ENCODE data around the gene PKLR.
A peak's percentile ranks its signal among the peaks of the same experiment; 100 is the strongest.
"Not testable (repeated sequence)": the region's sequence is repeated elsewhere in the genome, so short reads cannot be mapped to it uniquely, and the experiment has no call there.

The PKLR gene

DNA sequence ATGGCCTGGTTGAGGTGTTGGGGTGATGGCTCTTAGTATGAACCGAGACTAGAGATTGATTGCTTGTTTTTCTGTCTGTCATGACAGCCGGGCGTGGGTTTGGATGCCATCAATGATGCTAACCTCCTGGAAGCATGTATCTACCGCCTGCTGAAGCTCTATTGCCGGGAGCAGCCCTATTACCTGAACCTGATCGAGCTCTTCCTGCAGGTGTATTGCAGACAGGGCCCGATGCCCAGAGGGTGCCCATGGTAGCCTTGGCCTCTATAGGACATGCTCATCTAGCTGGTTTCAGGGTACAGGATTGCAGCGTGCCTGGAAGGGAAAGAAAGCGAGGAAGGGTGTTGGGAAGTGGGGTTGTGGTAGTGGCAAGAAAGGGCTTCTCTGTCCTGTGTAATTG is 16.8 kb upstream of the PKLR start:
- no peak for DNase-seq (ENCODE audit: low spot score)

DNA sequence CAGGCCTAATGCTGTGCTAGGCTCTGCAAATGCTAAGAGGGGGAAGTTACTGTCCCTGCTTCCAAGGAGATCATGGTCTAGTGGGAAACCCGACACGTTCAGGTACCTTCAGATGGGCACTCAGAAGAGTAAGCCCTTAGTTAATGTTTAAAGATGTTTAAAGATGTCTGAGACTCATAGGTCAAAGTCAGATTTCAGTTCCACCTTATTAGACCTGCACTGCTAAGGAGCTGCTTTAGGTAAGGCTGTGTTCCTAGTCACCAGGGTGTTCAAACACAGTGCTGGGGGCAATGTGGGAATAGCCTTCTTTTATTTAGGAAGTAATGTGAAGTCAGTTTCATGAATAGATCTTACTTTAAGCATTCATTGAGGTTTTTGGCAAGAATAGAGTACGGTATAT is 15.7 kb upstream of the PKLR start:
- DNase-seq (ENCODE audit: low spot score) = no peak

DNA sequence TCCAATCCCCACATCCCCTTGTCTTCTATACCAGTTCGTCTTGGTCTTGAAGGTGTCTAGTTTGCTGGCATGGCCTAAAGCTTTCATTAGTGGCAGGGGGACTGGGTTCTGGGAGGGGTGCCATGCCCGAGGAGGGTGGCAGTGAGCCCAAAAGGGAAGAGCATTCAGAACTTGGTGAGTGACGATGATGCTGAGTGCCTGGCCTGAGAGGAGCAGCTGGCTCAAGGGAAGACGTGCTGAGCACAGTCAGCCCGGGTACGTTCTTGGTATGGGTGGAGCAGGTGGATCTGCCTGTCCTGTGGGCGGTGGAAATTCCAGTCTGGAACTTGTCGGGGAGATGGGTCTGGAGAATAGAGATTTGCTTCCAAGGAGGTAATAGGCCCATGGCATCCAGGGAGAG is 12.0 kb upstream of the PKLR start:
- DNase-seq (ENCODE audit: low spot score) = no peak

DNA sequence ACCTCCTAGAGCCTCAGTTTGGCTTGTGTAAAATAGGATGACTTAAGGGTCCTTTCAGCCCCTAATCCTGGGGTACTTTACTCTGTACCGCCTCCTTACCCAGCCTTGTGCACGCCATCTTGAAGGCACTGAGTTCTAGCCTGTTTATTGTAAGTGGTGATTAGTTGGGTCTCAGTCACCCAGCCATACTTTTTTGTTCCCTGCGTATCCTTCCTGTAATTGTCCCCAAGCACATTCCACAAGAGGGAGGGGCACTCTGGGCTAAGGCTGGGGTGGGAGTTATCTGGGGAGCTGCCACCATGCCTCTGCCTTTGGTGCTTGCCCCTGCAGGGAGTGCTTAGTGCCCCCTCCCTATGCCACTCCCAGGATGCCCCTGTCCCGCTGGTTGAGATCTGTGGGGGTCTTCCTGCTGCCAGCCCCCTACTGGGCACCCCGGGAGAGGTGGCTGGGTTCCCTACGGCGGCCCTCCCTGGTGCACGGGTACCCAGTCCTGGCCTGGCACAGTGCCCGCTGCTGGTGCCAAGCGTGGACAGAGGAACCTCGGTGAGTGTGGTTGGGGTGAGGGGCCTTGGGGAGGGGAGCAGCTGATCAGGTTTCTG is 8.3 kb upstream of the PKLR start:
- no peak for DNase-seq (ENCODE audit: low spot score)

DNA sequence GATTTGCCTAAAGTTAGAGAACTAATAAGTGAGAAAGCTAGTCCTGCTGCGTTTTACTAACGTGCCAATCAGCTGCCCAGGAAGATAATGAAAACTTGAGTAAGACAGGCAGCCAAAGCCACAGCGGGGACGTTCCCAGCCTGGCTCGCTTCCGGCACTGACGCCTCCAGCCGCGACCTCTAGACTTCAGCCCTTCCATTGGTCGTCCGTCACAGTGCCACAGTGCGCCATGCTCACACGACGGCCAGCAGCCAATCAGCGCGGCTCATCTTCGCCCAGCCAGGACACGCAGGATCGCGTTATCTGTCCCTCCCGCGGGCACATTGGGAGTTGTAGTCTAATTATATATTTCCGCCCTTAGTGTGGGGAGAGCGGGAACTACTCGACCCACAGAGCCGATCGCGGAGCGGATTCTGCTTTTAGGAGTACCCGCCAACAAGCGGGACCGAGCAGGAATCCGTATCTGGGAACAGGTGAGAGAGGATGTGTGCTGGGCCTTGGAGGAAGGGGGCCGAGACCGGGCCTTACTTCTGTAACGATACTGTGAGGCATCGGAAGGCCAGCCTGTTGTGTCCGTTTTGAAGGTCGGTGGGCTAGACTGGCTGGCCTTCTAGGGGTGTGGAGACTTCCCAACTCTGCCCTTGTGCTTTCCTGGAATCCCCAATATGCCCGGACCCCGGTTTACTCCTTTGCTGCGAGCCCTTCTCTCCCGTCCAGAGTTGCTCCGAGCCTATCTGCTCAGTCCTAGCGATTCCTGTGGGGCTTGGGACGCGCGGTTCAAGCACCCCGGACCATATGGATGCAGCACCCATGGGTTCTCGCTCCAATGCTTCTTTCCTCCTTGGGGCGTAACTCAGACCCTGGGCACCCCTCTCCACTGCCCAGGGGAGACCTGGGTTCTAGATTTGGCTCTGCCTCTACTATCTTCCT is 7.5 kb upstream of the PKLR start, which contains the start of gene FDPS:
Gene FDPS, plus strand, starts transcription at position 374 of the 930 bp plus-strand sequence. CDS start 924 bp downstream, outside the sequence.
- DNase-seq (ENCODE audit: low spot score) = peak; percentile 98

DNA sequence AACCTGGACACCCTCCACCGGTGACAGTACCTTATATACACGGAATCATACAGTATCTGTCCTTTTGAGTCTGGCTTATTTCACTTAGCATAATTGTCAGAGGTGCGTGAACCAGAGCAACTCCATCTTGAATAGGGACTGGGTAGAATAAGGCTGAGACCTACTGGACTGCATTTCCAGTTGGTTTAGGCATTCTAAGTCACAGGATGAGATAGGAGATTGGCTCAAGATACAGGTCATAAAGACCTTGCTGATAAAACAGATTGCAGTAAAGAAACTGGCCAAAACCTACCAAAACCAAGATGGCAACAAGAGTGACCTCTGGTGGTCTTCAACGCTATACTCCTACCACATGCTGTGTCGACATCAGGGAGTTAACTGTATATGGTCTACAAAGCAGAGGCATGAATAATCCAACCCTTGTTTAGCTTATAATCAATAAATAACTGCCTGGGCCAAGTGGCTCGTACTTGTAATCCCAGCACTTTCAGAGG is 6.1 kb upstream of the PKLR start:
- no peak for DNase-seq (ENCODE audit: low spot score)

DNA sequence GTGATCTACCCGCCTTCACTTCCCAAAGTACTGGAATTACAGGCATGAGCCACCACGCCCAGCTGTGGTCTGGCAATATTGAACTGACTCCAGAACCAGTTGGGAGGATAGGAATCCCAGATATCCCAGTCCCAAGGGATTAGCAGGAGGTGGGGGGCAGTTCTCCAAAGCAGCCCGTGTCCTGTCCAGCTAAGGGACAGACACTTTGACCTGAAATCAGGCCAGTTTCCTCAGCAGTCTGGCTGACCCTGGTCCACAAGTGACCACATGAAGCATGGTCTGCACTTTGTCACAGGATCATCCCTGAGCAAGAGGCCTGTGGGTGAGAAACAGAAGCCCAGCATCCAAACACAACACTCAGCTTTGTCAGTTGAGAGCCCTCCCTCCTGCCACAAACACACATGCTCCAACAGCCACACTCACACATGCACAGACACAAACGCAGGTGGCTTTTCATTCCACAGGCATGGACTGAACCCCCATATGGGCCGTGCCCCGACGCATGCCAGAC is 4.7 kb upstream of the PKLR start:
- no peak for DNase-seq (ENCODE audit: low spot score)

DNA sequence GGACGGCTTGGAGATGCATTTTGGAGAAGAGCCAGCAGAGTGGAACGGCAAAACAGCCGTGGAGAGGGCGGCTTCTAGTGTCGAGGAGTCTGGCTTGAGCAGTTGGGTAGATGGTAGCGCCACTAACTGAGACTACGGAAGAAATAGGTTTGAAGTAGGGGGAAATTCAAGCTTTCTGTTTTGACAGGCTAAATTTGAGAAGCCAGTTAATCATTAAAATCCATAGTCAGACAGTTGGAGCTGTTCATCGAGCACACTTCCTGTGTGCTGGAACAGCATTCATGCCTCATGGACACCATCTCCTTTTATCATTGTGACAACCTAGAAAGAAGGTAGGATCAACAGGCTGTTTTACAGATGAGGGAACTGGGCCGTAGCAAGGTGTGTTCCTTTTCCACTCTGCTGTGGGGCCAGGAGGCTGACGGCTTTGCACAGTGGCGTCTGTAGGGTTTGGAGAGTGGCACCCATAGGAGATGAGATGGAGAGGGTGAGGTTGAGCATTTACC is 3.4 kb upstream of the PKLR start:
- no peak for DNase-seq (ENCODE audit: low spot score)

DNA sequence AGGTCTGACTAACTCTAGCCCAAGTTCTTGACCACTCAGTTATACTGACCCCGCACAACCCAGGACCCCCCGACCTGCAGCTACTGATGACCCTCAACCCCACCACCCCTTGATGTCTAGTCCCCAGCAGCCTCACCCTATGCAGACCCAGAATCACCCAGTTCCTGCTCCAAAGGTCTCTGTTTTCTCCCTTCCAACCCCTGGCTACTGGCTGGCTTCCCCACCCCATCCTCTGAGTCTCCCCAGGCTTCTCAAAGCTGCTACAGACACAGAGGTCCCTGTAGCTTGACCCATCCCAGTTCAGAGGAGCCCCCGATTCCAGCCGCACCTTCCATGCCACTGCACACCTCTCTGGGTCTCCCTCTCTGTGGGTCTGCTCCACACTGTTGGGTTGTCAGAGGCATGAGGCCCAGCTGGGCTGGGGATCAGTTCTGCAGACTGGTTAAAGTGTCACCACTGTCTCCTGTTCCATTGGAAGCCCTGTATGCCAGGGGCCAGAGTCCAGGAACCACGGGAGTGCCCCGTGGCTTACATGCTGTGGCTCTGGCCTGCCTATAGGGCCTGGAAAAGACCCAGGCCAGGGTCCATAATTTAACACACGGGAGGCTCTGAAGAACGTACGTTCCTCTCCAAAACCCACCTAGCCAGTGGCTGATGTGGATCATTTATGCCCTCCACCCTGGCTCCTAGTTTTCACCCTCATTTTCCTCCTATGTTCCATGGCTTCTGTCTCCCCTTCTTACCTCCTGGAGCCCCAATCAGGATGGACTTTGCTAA is 497 bp downstream of the PKLR start:
- no peak for DNase-seq (ENCODE audit: low spot score)

DNA sequence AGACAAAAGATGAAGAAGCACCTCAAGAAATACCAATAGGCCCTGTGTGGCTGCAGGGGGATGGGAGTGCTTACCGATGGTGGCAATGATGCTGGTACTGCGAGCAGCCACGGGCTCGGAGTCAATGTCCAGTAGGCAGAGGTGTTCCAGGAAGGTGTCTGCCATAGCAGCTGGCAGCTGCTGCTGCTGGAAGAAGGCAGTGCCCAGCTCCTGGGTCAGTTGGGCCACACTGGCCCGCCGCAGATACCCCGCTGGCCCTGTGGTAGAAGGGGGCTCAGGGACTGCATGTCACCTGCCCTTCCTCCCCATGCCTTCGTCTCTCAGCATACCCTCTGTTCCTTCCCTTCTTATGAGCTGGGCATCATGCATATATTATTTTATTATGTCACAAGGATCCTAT is 1.2 kb downstream of the PKLR start:
- no peak for DNase-seq (ENCODE audit: low spot score)

DNA sequence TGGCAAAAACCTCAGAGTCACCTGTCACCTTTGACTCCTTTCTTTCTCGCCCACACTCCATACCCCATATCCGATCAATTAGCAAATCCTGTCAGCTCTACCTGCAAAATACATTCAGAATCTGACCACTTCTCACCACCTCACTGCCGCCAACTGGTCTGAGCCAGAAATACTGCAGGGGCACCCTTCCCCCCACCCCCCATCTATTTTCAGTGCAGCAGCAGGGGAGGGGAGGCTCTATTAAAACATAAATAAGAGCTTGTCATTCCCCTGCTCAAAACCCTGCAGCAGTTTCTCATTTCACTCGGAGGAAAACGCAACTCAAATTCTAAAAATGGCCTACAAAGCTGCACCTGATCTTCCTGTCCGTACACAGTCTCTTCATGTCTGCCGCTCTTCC is 3.9 kb downstream of the PKLR start:
- no peak for DNase-seq (ENCODE audit: low spot score)

DNA sequence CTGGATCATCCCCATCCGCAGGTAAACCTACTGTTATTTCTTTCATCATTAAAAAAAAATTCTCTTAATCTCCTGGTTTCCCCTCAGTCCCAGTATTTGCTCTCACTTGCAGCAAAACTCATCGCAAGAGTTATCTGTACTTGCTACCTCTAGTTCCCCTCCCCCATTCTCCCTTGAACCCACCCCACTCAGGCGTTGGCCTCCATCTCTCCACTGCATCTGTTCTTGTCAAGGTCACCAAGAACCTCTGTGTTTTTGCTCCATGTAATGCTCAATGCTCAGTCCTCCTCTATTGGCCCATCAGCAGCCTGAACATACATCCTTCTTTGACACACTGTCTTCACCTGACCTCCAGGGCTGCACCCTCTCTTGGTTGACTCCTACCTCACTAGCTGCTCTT is 4.6 kb downstream of the PKLR start:
- DNase-seq (ENCODE audit: low spot score) = no peak

DNA sequence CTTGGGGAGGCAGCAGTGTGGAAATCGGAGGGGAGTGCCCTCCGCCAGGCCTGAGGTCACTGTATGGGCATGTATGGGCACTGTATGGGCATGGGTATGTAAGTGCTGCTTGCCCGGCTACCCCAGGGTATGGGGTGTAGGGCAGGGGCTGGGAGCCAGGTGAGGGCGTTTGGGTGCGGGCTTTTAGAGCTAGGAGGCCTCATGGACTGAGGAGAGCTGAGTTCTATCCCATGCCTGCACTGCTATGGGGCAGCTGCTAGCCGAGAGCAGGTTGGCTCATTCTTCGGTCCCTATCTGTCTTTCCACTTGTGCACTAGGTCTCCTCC is 5.3 kb downstream of the PKLR start:
- no peak for DNase-seq (ENCODE audit: low spot score)

DNA sequence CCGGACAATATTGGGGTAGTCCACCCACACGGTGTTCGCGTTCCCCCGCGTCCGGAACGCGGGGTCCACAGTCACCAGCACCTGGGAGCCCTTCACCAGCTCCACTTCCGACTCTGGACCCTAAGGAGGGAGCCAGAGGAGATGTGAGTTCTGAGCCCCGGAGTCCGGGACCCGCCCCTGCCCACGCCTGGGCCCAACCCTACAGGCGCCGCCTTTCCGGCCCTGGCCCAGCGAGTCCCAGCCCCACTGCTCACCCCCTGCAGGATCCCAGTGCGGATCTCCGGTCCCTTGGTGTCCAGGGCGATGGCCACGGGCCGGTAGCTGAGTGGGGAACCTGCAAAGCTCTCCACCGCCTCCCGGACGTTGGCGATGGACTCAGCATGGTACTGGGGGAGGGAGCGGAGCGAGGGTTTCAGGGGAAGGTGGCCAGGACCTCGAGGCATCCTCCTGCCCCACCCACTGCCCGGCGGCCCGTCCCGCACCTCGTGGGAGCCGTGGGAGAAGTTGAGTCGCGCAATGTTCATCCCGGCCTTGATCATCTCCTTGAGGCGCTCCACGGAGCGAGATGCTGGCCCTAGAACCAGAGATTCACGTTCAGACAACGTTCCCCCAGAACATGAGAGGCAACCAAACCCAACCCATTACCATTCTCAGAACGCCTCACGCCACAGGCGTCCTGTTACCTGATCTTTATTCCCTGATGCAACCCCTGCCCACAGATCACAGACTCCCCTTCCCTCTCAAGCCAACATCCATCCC is 5.9 kb downstream of the PKLR start:
- no peak for DNase-seq (ENCODE audit: low spot score)

DNA sequence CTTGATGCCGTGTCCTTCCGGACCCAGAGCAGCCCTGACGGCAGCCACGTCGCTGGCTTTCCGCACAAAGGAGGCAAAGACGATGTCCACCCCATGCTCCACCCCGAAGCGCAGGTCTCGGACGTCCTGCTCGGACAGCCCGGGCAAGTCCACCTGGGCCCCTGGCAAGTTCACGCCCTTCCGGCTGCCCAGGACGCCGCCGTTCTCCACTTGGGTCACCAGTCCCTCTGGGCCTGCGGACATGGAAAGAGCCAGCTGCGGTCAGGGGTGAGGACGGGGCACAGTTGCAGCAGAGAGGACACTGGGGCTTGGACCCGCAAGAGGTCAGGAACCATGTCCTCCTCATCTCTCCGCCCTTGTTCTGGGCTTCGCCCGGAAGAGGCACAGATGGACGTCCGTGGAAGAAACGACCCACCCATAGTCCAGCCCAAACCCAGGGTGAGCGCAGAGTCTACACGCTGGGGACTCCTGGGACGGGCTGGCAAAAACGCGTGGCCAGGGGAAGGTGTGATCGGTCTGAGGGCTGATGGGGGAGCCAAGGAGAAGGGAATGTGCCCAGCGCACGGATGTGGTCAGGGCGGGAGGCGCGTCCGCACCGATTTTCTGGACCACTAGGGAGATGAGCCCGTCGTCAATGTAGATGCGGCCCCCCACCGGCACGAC is 6.6 kb downstream of the PKLR start:
- no peak for DNase-seq (ENCODE audit: low spot score)

DNA sequence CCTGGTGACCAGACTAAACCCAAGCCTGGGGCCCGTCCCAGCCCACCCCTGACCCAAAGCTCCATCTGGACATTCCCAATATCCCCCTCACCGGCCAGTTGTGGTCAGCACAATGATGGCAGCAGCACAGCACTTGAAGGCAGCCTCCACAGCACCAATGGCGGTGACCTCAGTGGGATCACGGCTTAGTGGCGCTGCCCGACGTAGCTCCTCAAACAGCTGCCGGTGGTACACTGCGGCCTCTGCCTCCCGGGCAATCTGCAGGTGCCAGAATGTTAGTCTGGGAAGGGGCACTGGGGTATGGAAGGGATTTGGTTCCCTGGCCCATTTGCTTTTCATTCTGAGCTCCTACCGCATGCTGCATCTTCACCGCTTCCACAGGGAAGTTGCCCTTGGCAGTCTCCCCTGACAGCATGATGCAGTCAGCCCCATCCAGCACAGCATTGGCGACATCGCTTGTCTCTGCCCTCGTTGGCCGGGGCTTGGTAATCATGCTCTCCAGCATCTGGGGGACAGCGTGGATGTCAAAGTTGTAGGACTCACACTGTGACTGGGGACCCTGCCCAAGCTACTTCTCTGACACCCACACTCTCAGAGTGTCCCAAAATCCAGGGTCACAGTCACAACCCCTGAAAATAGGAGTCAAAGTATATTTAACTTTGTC is 8.0 kb downstream of the PKLR start:
- DNase-seq (ENCODE audit: low spot score) = no peak

DNA sequence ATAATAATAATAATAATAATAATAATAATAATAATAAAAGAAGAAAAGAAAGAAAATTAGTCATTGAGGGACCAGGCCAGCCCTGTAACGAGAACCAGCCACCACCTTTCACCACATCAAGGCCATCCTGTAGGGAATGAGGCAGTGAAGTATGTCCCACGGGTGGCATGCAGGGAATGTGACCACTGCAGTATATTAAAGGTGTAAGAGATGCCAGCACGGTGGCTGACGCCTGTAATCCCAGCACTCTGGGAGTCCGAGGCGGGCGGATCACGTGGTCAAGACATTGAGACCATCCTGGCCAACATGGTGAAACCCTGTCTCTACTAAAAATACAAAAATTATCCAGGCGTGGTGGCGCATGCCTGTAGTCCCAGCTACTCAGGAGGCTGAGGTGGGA is 10.2 kb downstream of the PKLR start:
- DNase-seq (ENCODE audit: low spot score) = not testable (repeated sequence)

DNA sequence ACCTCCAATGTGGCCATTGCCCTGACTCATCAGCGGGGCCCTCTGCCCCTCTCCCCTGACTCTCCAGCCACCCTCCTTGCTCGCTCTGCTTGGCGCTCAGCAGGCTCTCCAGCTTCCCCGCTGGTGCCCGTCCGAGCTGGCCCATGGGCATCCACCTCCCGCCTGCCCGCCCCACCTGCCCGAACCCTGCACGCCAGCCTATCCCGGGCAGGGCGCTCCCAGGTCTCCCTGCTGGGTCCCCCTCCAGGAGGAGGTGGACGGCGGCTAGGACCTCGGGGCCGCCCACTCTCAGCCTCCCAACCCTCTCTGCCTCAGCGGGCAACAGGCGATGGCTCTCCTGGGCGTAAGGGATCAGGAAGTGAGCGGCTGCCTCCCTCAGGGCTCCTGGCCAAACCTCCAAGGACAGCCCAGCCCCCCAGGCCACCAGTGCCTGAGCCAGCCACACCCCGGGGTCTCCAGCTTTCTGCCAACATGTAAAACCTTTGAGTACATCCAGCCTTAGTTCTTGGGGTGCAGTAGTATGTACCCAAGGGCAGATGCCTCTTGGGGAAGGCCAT is 13.2 kb downstream of the PKLR start:
- DNase-seq (ENCODE audit: low spot score) = no peak

DNA sequence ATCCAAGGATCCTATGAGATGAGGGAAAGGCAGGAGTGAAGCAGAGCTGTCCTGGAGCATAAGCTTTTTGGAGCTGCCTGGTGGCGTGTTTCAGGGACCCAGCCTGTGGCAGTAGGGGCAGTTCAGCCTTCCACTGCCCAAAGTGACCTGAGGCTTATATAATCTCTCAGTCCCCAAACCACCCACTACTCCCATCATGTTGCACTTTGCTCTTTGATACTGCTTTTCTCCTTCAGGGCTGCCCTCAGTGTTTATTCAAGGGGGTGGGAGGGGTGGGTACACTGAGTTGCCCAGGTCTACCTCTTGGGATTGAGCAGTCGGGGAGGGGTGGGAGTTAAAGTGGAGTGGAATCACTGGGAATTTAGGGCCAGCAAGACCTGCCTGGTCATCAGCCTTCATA is 14.7 kb downstream of the PKLR start:
- DNase-seq (ENCODE audit: low spot score) = no peak

DNA sequence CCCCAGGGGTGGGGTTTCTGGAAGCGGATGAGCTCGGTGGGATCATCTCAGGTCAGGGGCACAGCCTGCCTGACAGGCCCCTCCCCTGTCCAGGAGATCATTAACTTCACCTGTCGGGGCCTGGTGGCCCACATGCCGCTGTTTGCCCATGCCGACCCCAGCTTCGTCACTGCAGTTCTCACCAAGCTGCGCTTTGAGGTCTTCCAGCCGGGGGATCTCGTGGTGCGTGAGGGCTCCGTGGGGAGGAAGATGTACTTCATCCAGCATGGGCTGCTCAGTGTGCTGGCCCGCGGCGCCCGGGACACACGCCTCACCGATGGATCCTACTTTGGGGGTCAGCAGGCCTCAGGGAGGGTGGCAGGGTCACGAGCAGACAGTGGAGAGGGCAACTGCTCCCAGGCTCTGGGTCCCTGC is 15.6 kb downstream of the PKLR start:
- no peak for DNase-seq (ENCODE audit: low spot score)

Data from germinal center (tissue), 1 donor.